Activated CD4-positive, alpha-beta memory T cell treated with anti-CD3 and anti-CD28 coated beads for 36 hours (primary cell): ENCODE results near the gene FHOD1. TPM values are rescaled to one million over a fixed set of nuclear protein-coding genes. Genes with fewer than 3 reads are reported as not detected.

Source experiments
- CTCF ChIA-PET: fragments of 350-600 bp; sonication (Branson Sonifier 250); formaldehyde crosslinking; loops from one replicate; lab custom pipeline; 2021; ENCODE audit warnings: antibody characterized with exemption, inconsistent platforms; lab: Charles Lee
- POLR2A ChIA-PET: fragments of 350-600 bp; sonication (Branson Sonifier 250); formaldehyde crosslinking; loops from one replicate; lab custom pipeline; 2021; ENCODE audit warnings: antibody characterized with exemption; lab: Charles Lee
- DNase-seq: peaks from one replicate; pipeline ENCODE4 v3.0.0-alpha.2; 2020
- H3K27ac Mint-ChIP-seq: one replicate; pipeline ENCODE4 v1.8.0; 2021; ENCODE audit warnings: mixed read lengths
- H3K27me3 Mint-ChIP-seq: one replicate; pipeline ENCODE4 v1.8.0; 2021; ENCODE audit warnings: mixed read lengths
- H3K36me3 Mint-ChIP-seq: one replicate; pipeline ENCODE4 v1.8.0; 2021; ENCODE audit warnings: mixed read lengths
- H3K4me1 Mint-ChIP-seq: one replicate; pipeline ENCODE4 v1.8.0; 2021; ENCODE audit warnings: low read depth, mixed read lengths
- H3K4me3 Mint-ChIP-seq: one replicate; pipeline ENCODE4 v1.8.0; 2021; ENCODE audit warnings: mild to moderate bottlenecking, mixed read lengths
- H3K9me3 Mint-ChIP-seq: one replicate; pipeline ENCODE4 v1.8.0; 2021; ENCODE audit warnings: mixed read lengths
- intact Hi-C: fragments of 100-400 bp; cut with micrococcal nuclease; formaldehyde crosslinking; loops from one replicate; pipeline ENCODE4 v1.15.1; 2023
- total RNA-seq, 2 experiments: library from RNA; stranded (reverse); gene quantifications; one replicate each; pipeline ENCODE4 v1.2.3, GENCODE V29; 2021

FHOD1 gene
- total RNA-seq = 100 to 1,000 TPM in 1 of 2 experiments, 10 to 100 TPM in 1; 96.3 to 111 TPM

GRCh38 chr16:67247192-67248072 is at the start of gene FHOD1:
TSS of gene FHOD1 (minus strand) at chr16:67247481. CDS start at chr16:67247410, 71 bp downstream.
- peaks cover 44% of the 10 kb centered on the region for H3K4me1 Mint-ChIP-seq
- CTCF ChIA-PET = interaction anchor here (1.0 to 2.0 kb wide), 8 partner anchors 9 to 184 kb away, joined by 3 to 10 read pairs (median 6); partner anchors contain the start of genes TMEM208 and TPPP3

GRCh38 chr16:67296420-67296819 is 49.1 kb upstream of the FHOD1 start:
- ChIA-PET CTCF (interaction anchor here (0.9 to 1.6 kb wide), 2 partner anchors 18 to 29 kb away, joined by 3 to 4 read pairs; partner anchors contain the start of genes KCTD19 and LRRC36), POLR2A (no interaction called here)
- no peaks in the 10 kb centered on the region for H3K4me1 Mint-ChIP-seq
- no peaks in the 10 kb centered on the region for H3K9me3 Mint-ChIP-seq
- H3K27ac Mint-ChIP-seq = no peak overlapping the region
- intact Hi-C loops = no loop called here
- H3K4me3 Mint-ChIP-seq = no peak overlapping the region
- no peak for DNase-seq
- H3K36me3 Mint-ChIP-seq = no peaks in the 10 kb centered on the region
- no peaks in the 10 kb centered on the region for H3K27me3 Mint-ChIP-seq

More at GRCh38 chr16:67247192-67248072, at the start of gene FHOD1:
- peak within 1 kb of the TSS; percentile 86 for H3K27ac Mint-ChIP-seq
- H3K9me3 Mint-ChIP-seq = no peaks in the 10 kb centered on the region
- POLR2A ChIA-PET = interaction anchor here (0.8 to 5.0 kb wide), 10 partner anchors 11 to 316 kb away, joined by 3 to 37 read pairs (median 3); partner anchors contain the start of genes ATP6V0D1, E2F4, MATCAP1 and TMEM208
- intact Hi-C loops = loop anchor here (1.0 to 10.0 kb wide), 6 partner anchors 20 to 417 kb away; partner anchors contain the start of genes ACD, C16orf86, CTCF and ENKD1
- peaks cover 4% of the 10 kb centered on the region for H3K36me3 Mint-ChIP-seq
- peak within 1 kb of the TSS; percentile 90 for H3K4me3 Mint-ChIP-seq
- H3K27me3 Mint-ChIP-seq = peaks cover 1% of the 10 kb centered on the region
- peak; percentile 99 for DNase-seq

- no peak overlapping the region for H3K27ac Mint-ChIP-seq
- no peak overlapping the region for H3K4me3 Mint-ChIP-seq
- no peaks in the 10 kb centered on the region for H3K27me3 Mint-ChIP-seq
- ChIA-PET CTCF (no interaction called here), POLR2A (no interaction called here)
- intact Hi-C loops = no loop called here
- no peaks in the 10 kb centered on the region for H3K36me3 Mint-ChIP-seq
- H3K9me3 Mint-ChIP-seq = no peaks in the 10 kb centered on the region
- no peak for DNase-seq
- H3K4me1 Mint-ChIP-seq = peaks cover 5% of the 10 kb centered on the region
Observed at GRCh38 chr16:67294938-67295361, 47.7 kb upstream of the FHOD1 start.

- Mint-ChIP-seq H3K27ac (no peak overlapping the region), H3K27me3 (no peaks in the 10 kb centered on the region), H3K36me3 (no peaks in the 10 kb centered on the region), H3K9me3 (no peaks in the 10 kb centered on the region), H3K4me1 (peaks cover 10% of the 10 kb centered on the region), H3K4me3 (no peak overlapping the region)
- intact Hi-C loops = no loop called here
- DNase-seq = no peak
- ChIA-PET CTCF (interaction anchor here (1.0 to 1.9 kb wide), 2 partner anchors 17 to 105 kb away, joined by 3 to 6 read pairs; no protein-coding TSS in a partner anchor), POLR2A (interaction anchor here (0.5 kb wide), 1 partner anchor 93 kb away, joined by 4 read pairs; no protein-coding TSS in a partner anchor)
Observed at GRCh38 chr16:67294171-67294757, 47.0 kb upstream of the FHOD1 start.

- Mint-ChIP-seq H3K27ac (no peak overlapping the region), H3K4me1 (peaks cover 10% of the 10 kb centered on the region), H3K4me3 (no peak overlapping the region), H3K36me3 (no peaks in the 10 kb centered on the region), H3K27me3 (no peaks in the 10 kb centered on the region), H3K9me3 (no peaks in the 10 kb centered on the region)
- DNase-seq = no peak
- POLR2A ChIA-PET = no interaction called here
- intact Hi-C loops = no loop called here
- CTCF ChIA-PET = no interaction called here
Observed at GRCh38 chr16:67291461-67291860, 44.2 kb upstream of the FHOD1 start.

GRCh38 chr16:67287960-67288359 is 40.7 kb upstream of the FHOD1 start:
- no peaks in the 10 kb centered on the region for H3K36me3 Mint-ChIP-seq
- H3K4me3 Mint-ChIP-seq = no peak overlapping the region
- no peaks in the 10 kb centered on the region for H3K9me3 Mint-ChIP-seq
- peaks cover 10% of the 10 kb centered on the region for H3K4me1 Mint-ChIP-seq
- CTCF ChIA-PET = interaction anchor here (0.9 kb wide), 1 partner anchor 140 kb away, joined by 3 read pairs; no protein-coding TSS in a partner anchor
- intact Hi-C loops = no loop called here
- POLR2A ChIA-PET = no interaction called here
- H3K27me3 Mint-ChIP-seq = no peaks in the 10 kb centered on the region
- H3K27ac Mint-ChIP-seq = no peak overlapping the region
- no peak for DNase-seq

- ChIA-PET POLR2A (no interaction called here), CTCF (no interaction called here)
- no peaks in the 10 kb centered on the region for H3K27me3 Mint-ChIP-seq
- H3K9me3 Mint-ChIP-seq = no peaks in the 10 kb centered on the region
- no peak overlapping the region for H3K27ac Mint-ChIP-seq
- peaks cover 10% of the 10 kb centered on the region for H3K4me1 Mint-ChIP-seq
- H3K36me3 Mint-ChIP-seq = no peaks in the 10 kb centered on the region
- intact Hi-C loops = no loop called here
- DNase-seq = no peak
- H3K4me3 Mint-ChIP-seq = no peak overlapping the region
Observed at GRCh38 chr16:67286441-67287235, 39.4 kb upstream of the FHOD1 start.

- Mint-ChIP-seq H3K27ac (no peak overlapping the region), H3K4me1 (peaks cover 6% of the 10 kb centered on the region), H3K27me3 (no peaks in the 10 kb centered on the region), H3K9me3 (no peaks in the 10 kb centered on the region), H3K36me3 (no peaks in the 10 kb centered on the region), H3K4me3 (no peak overlapping the region)
- intact Hi-C loops = no loop called here
- POLR2A ChIA-PET = interaction anchor here (0.8 kb wide), 1 partner anchor 91 kb away, joined by 3 read pairs; no protein-coding TSS in a partner anchor
- DNase-seq = no peak
- CTCF ChIA-PET = interaction anchor here (1.0 kb wide), 1 partner anchor 117 kb away, joined by 3 read pairs; no protein-coding TSS in a partner anchor
Observed at GRCh38 chr16:67284699-67285646, 37.7 kb upstream of the FHOD1 start.

- H3K9me3 Mint-ChIP-seq = no peaks in the 10 kb centered on the region
- ChIA-PET POLR2A (interaction anchor here (0.8 kb wide), 1 partner anchor 90 kb away, joined by 3 read pairs; no protein-coding TSS in a partner anchor), CTCF (no interaction called here)
- no peaks in the 10 kb centered on the region for H3K27me3 Mint-ChIP-seq
- DNase-seq = no peak
- no peaks in the 10 kb centered on the region for H3K36me3 Mint-ChIP-seq
- H3K4me1 Mint-ChIP-seq = no peaks in the 10 kb centered on the region
- intact Hi-C loops = no loop called here
- no peak overlapping the region for H3K27ac Mint-ChIP-seq
- no peak overlapping the region for H3K4me3 Mint-ChIP-seq
Observed at GRCh38 chr16:67283826-67284555, 36.7 kb upstream of the FHOD1 start.
